ENCODE measurements around the gene CXCL9. TPM values are rescaled to one million over a fixed set of nuclear protein-coding genes. Genes with fewer than 3 reads are reported as not detected.

Gene CXCL9
- total RNA-seq, 1 donor from 2014 or later: 0.12 TPM

- intact Hi-C loops (cut with micrococcal nuclease): no loop called here
Measured at GRCh38 chr4:76013540-76013939, 6.2 kb upstream of the CXCL9 start.

GRCh38 chr4:76012388-76012801, 5.1 kb upstream of the CXCL9 start:
- intact Hi-C loops (cut with micrococcal nuclease): loop anchor here (1.0 kb wide), 1 partner anchor 11 kb away; the partner anchor contains the start of gene CXCL10

- intact Hi-C loops (cut with micrococcal nuclease): loop anchor here (1.0 kb wide), 1 partner anchor 11 kb away; the partner anchor contains the start of gene CXCL10
Measured at GRCh38 chr4:76011700-76012387, 4.5 kb upstream of the CXCL9 start.

GRCh38 chr4:76011018-76011670, 3.8 kb upstream of the CXCL9 start:
- intact Hi-C loops (cut with micrococcal nuclease): no loop called here

GRCh38 chr4:76010576-76010975, 3.3 kb upstream of the CXCL9 start:
- intact Hi-C loops (cut with micrococcal nuclease): no loop called here

- intact Hi-C loops (cut with micrococcal nuclease): no loop called here
Measured at GRCh38 chr4:76009311-76009710, 2.0 kb upstream of the CXCL9 start.

- intact Hi-C loops (cut with micrococcal nuclease): no loop called here
Measured at GRCh38 chr4:76003620-76004019, 3.7 kb downstream of the CXCL9 start.

- intact Hi-C loops (cut with micrococcal nuclease): no loop called here
Measured at GRCh38 chr4:76003035-76003434, 4.3 kb downstream of the CXCL9 start.

GRCh38 chr4:76002176-76002575, 5.1 kb downstream of the CXCL9 start:
- intact Hi-C loops (cut with micrococcal nuclease): no loop called here

GRCh38 chr4:76001700-76002099, 5.6 kb downstream of the CXCL9 start:
- intact Hi-C loops (cut with micrococcal nuclease): no loop called here

- intact Hi-C loops (cut with micrococcal nuclease): no loop called here
Measured at GRCh38 chr4:76000279-76000678, 7.0 kb downstream of the CXCL9 start.

- intact Hi-C loops (cut with micrococcal nuclease): loop anchor here (10.0 kb wide), 1 partner anchor 376 kb away; no protein-coding TSS in a partner anchor
Measured at GRCh38 chr4:75998525-75999147, 8.7 kb downstream of the CXCL9 start.

GRCh38 chr4:75997946-75998345, 9.4 kb downstream of the CXCL9 start:
- intact Hi-C loops (cut with micrococcal nuclease): loop anchor here (10.0 kb wide), 1 partner anchor 377 kb away; no protein-coding TSS in a partner anchor

- intact Hi-C loops (cut with micrococcal nuclease): loop anchor here (10.0 kb wide), 1 partner anchor 378 kb away; no protein-coding TSS in a partner anchor
Measured at GRCh38 chr4:75997081-75997480, 10.2 kb downstream of the CXCL9 start.

GRCh38 chr4:75995727-75996126, 11.6 kb downstream of the CXCL9 start:
- intact Hi-C loops (cut with micrococcal nuclease): loop anchor here (1.0 to 10.0 kb wide), 5 partner anchors 72 to 510 kb away; partner anchors contain the start of gene NUP54

GRCh38 chr4:75992462-75992861, 14.8 kb downstream of the CXCL9 start:
- intact Hi-C loops (cut with micrococcal nuclease): loop anchor here (5.0 to 10.0 kb wide), 3 partner anchors 320 to 382 kb away; partner anchors contain the start of genes CDKL2 and G3BP2

GRCh38 chr4:75989846-75990528, 17.3 kb downstream of the CXCL9 start:
- intact Hi-C loops (cut with micrococcal nuclease): loop anchor here (1.0 to 10.0 kb wide), 13 partner anchors 33 to 1873 kb away; partner anchors contain the start of genes CCNG2, CDKL2, CXCL10 and G3BP2

- intact Hi-C loops (cut with micrococcal nuclease): no loop called here
Measured at GRCh38 chr4:75985116-75985515, 22.2 kb downstream of the CXCL9 start.

- intact Hi-C loops (cut with micrococcal nuclease): no loop called here
Measured at GRCh38 chr4:75980576-75980975, 26.7 kb downstream of the CXCL9 start.

GRCh38 chr4:75976177-75976576, 31.1 kb downstream of the CXCL9 start:
- intact Hi-C loops (cut with micrococcal nuclease): no loop called here

GRCh38 chr4:75973766-75974165, 33.5 kb downstream of the CXCL9 start:
- intact Hi-C loops (cut with micrococcal nuclease): no loop called here

Measured in T-helper 1 cell treated with Interleukin-12 subunit alpha and Interleukin-12 subunit beta and Interleukin-4 antibody, amounts not matched to agents 30 ng/mL and 1 ng/mL, for 36 hours (primary cell).